WTC11 (cell line): ENCODE measurements around the gene FHIT. TPM values are rescaled to one million over a fixed set of nuclear protein-coding genes. Genes with fewer than 3 reads are reported as not detected.

ENCODE experiments used
- ATAC-seq: fragments of 200-7000 bp; cut with Tn5 transposase; 2 replicates; pipeline ENCODE4 v1.10.0; 2021; ENCODE audit warnings: mild to moderate bottlenecking, moderate library complexity
- CTCF ChIA-PET: fragments of 300-600 bp; sonication (Branson Sonifier 250); formaldehyde crosslinking; loops from one replicate; lab custom pipeline; 2021; ENCODE audit warnings: antibody characterized with exemption; lab: Charles Lee
- POLR2A ChIA-PET: fragments of 350-600 bp; sonication (Branson Sonifier 250); formaldehyde crosslinking; loops from one replicate; lab custom pipeline; 2021; ENCODE audit warnings: antibody characterized with exemption; lab: Charles Lee
- DNase-seq: peaks from one replicate; pipeline ENCODE4 v3.0.0; 2021; ENCODE audit warnings: low spot score
- H3K27ac Mint-ChIP-seq: 2 replicates; pipeline ENCODE4 v1.8.0; 2021; ENCODE audit warnings: mixed read lengths
- H3K27me3 Mint-ChIP-seq: 2 replicates; pipeline ENCODE4 v1.8.0; 2021; ENCODE audit warnings: low read depth, mild to moderate bottlenecking, moderate library complexity, mixed read lengths
- H3K36me3 Mint-ChIP-seq: 2 replicates; pipeline ENCODE4 v1.8.0; 2021; ENCODE audit warnings: mixed read lengths
- H3K4me1 Mint-ChIP-seq: 2 replicates; pipeline ENCODE4 v1.8.0; 2022; ENCODE audit warnings: mixed read lengths
- H3K4me3 Mint-ChIP-seq: 2 replicates; pipeline ENCODE4 v1.8.0; 2021; ENCODE audit warnings: mild to moderate bottlenecking, moderate library complexity, mixed read lengths
- H3K9me3 Mint-ChIP-seq: 2 replicates; pipeline ENCODE4 v1.8.0; 2021; ENCODE audit warnings: mixed read lengths
- ATF1 ChIP-seq: sonication (generic); formaldehyde crosslinking; IDR thresholded peaks from 2 replicates; pipeline ENCODE4 v1.8.1; 2023; ENCODE audit warnings: mild to moderate bottlenecking, moderate library complexity, missing genetic modification reagents
- CBFB ChIP-seq: sonication (generic); formaldehyde crosslinking; IDR thresholded peaks from 2 replicates; pipeline ENCODE4 v1.8.1; 2022; ENCODE audit warnings: mild to moderate bottlenecking, low read depth, missing genetic modification reagents
- E2F5 ChIP-seq: sonication (generic); formaldehyde crosslinking; IDR thresholded peaks from 2 replicates; pipeline ENCODE4 v1.8.1; 2022; ENCODE audit warnings: mild to moderate bottlenecking, moderate library complexity, missing genetic modification reagents
- ERG ChIP-seq: fragments of 250-450 bp; sonication (Bioruptor Pico); IDR thresholded peaks from 2 replicates; pipeline ENCODE4 v1.8.0; 2021; ENCODE audit warnings: mild to moderate bottlenecking
- FOXJ3 ChIP-seq: sonication (generic); formaldehyde crosslinking; IDR thresholded peaks from 2 replicates; pipeline ENCODE4 v1.9.0; 2021; ENCODE audit warnings: missing genetic modification reagents, mild to moderate bottlenecking, borderline replicate concordance
- GABPB1 ChIP-seq: sonication (generic); formaldehyde crosslinking; IDR thresholded peaks from 2 replicates; pipeline ENCODE4 v1.8.1; 2023; ENCODE audit warnings: mild to moderate bottlenecking, missing genetic modification reagents
- IRF1 ChIP-seq: sonication (generic); formaldehyde crosslinking; IDR thresholded peaks from 2 replicates; pipeline ENCODE4 v1.8.0; 2023; ENCODE audit warnings: missing genetic modification reagents
- MLX ChIP-seq: sonication (generic); formaldehyde crosslinking; IDR thresholded peaks from 2 replicates; pipeline ENCODE4 v1.8.1; 2023; ENCODE audit warnings: mild to moderate bottlenecking, missing genetic modification reagents, moderate library complexity
- NFE2L1 ChIP-seq: sonication (generic); formaldehyde crosslinking; IDR thresholded peaks from 2 replicates; pipeline ENCODE4 v1.8.1; 2023; ENCODE audit warnings: missing genetic modification reagents
- SMAD4 ChIP-seq: sonication (generic); formaldehyde crosslinking; IDR thresholded peaks from 2 replicates; pipeline ENCODE4 v1.8.0; 2022; ENCODE audit warnings: mild to moderate bottlenecking, missing genetic modification reagents
- SOX15 ChIP-seq: fragments of 250-450 bp; sonication (Bioruptor Pico); IDR thresholded peaks from 2 replicates; pipeline ENCODE4 v1.9.0; 2021; ENCODE audit warnings: mild to moderate bottlenecking
- ZNF121 ChIP-seq: sonication (generic); formaldehyde crosslinking; IDR thresholded peaks from 2 replicates; pipeline ENCODE4 v1.8.0; 2023; ENCODE audit warnings: missing genetic modification reagents
- ZSCAN18 ChIP-seq: fragments of 250-450 bp; sonication (Bioruptor Pico); IDR thresholded peaks from 2 replicates; pipeline ENCODE4 v2.1.2; 2022; ENCODE audit warnings: mild to moderate bottlenecking, moderate library complexity
- total RNA-seq: library from RNA; stranded (reverse); gene quantifications from 3 replicates; pipeline ENCODE4 v1.2.3, GENCODE V29; 2021

The FHIT gene
- total RNA-seq, 1 experiment from 2014 or later = 2.6 TPM

- TF ChIP-seq ZSCAN18 (CRISPR knock-in tag) = no peak
- no peak for TF ChIP-seq CBFB
- TF ChIP-seq MLX = no peak
- no peak for TF ChIP-seq SMAD4 (CRISPR knock-in tag)
These were observed 984.8 kb downstream of the FHIT start (continued) for GRCh38 chr3:60266444-60266843.

- H3K9me3 Mint-ChIP-seq = no peaks in the 10 kb centered on the region
- TF ChIP-seq ZSCAN18 (CRISPR knock-in tag) (no peak), IRF1 (CRISPR knock-in tag) (no peak), ATF1 (no peak), NFE2L1 (CRISPR knock-in tag) (no peak)
- TF ChIP-seq, all 79 proteins: peak for 0
- ChIA-PET POLR2A (no interaction called here), CTCF (no interaction called here)
- Mint-ChIP-seq H3K4me3 (no peak overlapping the region), H3K27ac (no peak overlapping the region), H3K36me3 (no peaks in the 10 kb centered on the region), H3K4me1 (peaks cover 12% of the 10 kb centered on the region), H3K27me3 (no peaks in the 10 kb centered on the region)
- no peak for ATAC-seq
- no peak for DNase-seq
These were observed 988.1 kb downstream of the FHIT start for GRCh38 chr3:60263191-60263590.

GRCh38 chr3:60262546-60262945 is 988.7 kb downstream of the FHIT start:
- CTCF ChIA-PET = no interaction called here
- POLR2A ChIA-PET = no interaction called here
- H3K27me3 Mint-ChIP-seq = no peaks in the 10 kb centered on the region
- ATAC-seq (no peak), DNase-seq (no peak)
- TF ChIP-seq SOX15 (CRISPR knock-in tag) (no peak), E2F5 (CRISPR knock-in tag) (no peak)
- H3K9me3 Mint-ChIP-seq = no peaks in the 10 kb centered on the region
- no peak overlapping the region for H3K4me3 Mint-ChIP-seq
- H3K27ac Mint-ChIP-seq = no peak overlapping the region
- H3K4me1 Mint-ChIP-seq = peaks cover 13% of the 10 kb centered on the region
- H3K36me3 Mint-ChIP-seq = no peaks in the 10 kb centered on the region

- H3K36me3 Mint-ChIP-seq = no peaks in the 10 kb centered on the region
- CTCF ChIA-PET = no interaction called here
- H3K4me3 Mint-ChIP-seq = no peak overlapping the region
- POLR2A ChIA-PET = no interaction called here
- H3K27ac Mint-ChIP-seq = no peak overlapping the region
- H3K27me3 Mint-ChIP-seq = no peaks in the 10 kb centered on the region
- no peaks in the 10 kb centered on the region; the same call in 1 of the 2 replicates for H3K9me3 Mint-ChIP-seq
- TF ChIP-seq MLX (no peak), ZNF121 (CRISPR knock-in tag) (no peak), SMAD4 (CRISPR knock-in tag) (no peak), ERG (CRISPR knock-in tag) (no peak), FOXJ3 (CRISPR knock-in tag) (no peak), GABPB1 (no peak)
- TF ChIP-seq, all 79 proteins: peak for 0
- no peak for ATAC-seq
- H3K4me1 Mint-ChIP-seq = peaks cover 24% of the 10 kb centered on the region
- no peak for DNase-seq
These were observed 990.7 kb downstream of the FHIT start for GRCh38 chr3:60260546-60260945.
